GM19328 (cell line): Measurements from ENCODE around the gene ST6GALNAC6.
"Not testable (repeated sequence)": the region's sequence is repeated elsewhere in the genome, so short reads cannot be mapped to it uniquely, and the experiment has no call there.

Source experiments
- ATAC-seq: cut with Tn5 transposase; IDR thresholded peaks from one replicate; pipeline ENCODE4 v1.9.1; 2021; ENCODE audit warnings: mild to moderate bottlenecking, moderate library complexity; ENCODE audit not compliant: unreplicated experiment

The ST6GALNAC6 gene

DNA sequence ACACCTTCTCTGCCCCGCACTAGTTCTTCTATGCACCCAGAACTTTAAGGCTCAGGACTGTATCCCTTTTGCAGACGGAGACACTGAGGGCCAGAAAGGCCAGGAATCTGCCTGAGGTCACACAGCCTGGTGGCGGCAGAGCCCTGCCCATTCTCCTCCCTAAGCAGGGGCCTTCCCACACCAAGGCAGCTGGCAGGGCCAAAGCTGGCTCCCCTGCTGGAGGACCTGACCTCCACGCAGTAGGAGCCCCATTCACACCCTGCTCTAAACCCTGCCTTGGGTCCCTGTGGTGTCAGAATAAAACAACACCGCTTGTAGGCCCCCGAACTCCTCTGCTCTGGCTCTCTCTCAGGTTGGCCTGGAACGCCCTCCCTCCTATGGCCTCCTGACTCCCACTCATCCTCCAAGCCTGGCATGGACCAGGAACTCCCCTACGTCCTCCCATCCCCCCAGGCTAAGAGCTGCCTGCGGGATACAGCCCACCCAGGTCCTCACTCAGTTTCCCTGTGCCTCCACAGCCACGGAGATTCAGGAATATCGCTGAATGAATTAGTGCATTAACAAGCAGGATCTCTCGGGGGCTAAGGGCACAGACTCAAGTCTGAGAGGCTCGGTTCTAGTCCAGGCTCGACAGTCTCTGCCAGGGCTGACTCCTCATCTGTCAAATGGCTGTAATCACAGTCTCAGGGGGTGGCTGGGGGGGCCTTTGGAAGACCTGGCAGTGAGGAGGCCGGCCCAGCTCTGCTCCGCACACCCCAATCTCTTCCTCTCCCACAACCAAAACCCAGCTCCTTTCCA lies 2.8 kb downstream of the ST6GALNAC6 start:
- no peak for ATAC-seq

DNA sequence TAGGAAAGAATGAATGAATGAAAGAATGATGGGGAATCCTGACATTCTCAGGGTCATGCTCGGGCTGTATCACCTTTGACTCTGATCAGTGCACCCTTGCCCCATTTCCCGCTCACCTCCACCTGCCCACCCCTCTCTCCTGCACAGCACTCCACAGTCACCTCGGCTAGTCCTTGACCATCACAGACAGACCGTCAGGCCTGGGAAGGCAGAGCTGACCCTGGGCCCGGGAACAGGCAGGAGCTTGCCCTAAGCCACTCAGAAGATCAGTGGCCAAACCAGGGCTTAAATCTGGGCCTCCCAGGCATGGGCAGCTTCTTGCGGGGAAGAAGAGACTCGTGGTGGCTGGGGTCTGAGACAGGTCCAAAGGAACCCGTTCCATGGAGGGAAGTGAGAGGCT lies 3.6 kb downstream of the ST6GALNAC6 start:
- ATAC-seq, result no peak

GRCh38 chr9:127893392-127893791 lies 6.0 kb downstream of the ST6GALNAC6 start:
- ATAC-seq, result no peak

- ATAC-seq, result no peak
These were observed 6.6 kb downstream of the ST6GALNAC6 start for GRCh38 chr9:127892831-127893230.

- no peak for ATAC-seq
These were observed 9.3 kb downstream of the ST6GALNAC6 start for GRCh38 chr9:127890053-127890452.

GRCh38 chr9:127887792-127888191 lies 11.6 kb downstream of the ST6GALNAC6 start:
- ATAC-seq, result no peak

GRCh38 chr9:127886401-127886972 lies 12.9 kb downstream of the ST6GALNAC6 start:
- no peak for ATAC-seq

DNA sequence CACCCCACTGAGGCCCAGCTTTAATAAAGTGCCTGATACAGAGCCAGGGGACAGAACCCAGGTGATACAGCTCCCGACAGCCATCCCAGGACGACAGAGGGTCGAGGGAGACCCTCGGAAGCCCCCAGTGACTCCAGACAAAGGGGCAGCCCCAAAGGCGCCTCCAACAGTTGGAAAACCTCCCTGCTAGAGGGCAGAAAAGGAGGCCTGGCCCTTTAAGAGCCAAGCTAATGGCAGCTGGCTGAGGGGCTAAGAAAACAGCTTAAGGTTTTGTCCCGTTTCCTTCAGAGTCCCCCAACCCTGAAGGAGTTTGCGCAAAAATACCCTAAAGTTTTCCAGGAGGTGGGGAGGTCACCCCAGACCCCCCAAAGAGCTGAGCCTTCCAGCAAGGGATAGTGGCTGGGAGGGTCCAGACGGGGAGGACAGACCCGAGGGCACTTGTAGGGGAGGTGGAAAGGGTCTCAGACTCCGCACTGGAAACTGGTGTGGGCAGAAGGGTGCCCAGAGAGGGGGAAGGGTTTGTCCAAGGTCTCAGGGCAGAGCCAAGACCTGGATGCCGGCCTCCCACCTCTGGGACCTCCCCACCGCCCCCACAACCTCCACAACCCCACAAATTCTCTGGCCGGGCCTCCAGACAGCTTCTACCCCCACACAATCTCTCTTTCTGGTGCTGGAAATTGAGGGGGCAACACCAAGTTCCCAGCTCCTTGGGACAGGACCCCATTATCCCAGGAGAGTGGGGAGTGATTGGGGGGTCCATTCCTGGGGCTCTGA lies 13.7 kb downstream of the ST6GALNAC6 start:
- no peak for ATAC-seq

GRCh38 chr9:127884976-127885490 lies 14.4 kb downstream of the ST6GALNAC6 start:
- ATAC-seq, result no peak

DNA sequence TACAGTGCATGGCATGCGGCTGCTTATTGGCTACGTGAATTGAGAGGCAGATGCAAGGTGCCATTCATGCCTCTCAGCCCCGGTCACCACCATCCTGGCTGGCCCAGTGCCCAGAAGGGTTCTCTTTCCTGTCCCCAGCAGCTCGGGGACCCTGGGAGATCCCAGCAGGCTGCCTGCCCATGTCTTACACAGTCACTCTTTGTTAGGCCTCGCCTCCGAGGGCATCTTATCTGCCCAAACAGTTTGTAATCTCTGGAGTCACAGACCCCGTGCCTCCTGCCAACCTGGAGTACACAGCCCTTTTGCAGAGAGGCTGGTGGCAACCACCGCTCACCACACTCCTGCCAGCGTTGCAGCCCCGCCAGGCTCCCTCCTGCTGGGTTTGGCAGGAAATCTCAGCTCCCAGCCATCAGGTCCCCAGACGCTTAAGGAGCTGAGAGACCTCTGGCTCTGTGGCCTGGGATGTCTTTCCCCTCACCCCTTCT lies 14.9 kb downstream of the ST6GALNAC6 start:
- ATAC-seq, result no peak

- ATAC-seq, result no peak
These were observed 15.4 kb downstream of the ST6GALNAC6 start for GRCh38 chr9:127883959-127884358.

DNA sequence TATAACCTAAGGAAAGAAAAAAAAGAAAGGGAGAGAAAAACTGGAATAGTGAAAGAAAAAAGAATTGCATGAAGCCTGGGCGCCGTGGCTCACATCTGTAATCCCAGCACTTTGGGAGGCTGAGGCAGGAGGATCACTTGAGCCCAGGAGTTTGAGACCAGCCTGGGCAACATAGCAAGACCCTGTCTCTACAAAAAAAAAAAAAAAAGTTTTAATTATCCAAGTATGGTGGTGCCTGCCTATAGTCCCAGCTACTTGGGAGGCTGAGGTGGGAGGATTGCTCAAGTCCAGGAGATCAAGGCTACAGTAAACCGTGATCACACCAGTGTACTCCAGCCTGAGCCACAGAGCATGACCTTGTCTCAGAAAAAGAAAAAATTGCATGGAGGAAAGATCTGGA lies 17.7 kb downstream of the ST6GALNAC6 start:
- ATAC-seq, result not testable (repeated sequence)

GRCh38 chr9:127880143-127880542 lies 19.3 kb downstream of the ST6GALNAC6 start:
- ATAC-seq, result no peak

- ATAC-seq, result no peak
These were observed 20.6 kb downstream of the ST6GALNAC6 start for GRCh38 chr9:127878652-127879390.

DNA sequence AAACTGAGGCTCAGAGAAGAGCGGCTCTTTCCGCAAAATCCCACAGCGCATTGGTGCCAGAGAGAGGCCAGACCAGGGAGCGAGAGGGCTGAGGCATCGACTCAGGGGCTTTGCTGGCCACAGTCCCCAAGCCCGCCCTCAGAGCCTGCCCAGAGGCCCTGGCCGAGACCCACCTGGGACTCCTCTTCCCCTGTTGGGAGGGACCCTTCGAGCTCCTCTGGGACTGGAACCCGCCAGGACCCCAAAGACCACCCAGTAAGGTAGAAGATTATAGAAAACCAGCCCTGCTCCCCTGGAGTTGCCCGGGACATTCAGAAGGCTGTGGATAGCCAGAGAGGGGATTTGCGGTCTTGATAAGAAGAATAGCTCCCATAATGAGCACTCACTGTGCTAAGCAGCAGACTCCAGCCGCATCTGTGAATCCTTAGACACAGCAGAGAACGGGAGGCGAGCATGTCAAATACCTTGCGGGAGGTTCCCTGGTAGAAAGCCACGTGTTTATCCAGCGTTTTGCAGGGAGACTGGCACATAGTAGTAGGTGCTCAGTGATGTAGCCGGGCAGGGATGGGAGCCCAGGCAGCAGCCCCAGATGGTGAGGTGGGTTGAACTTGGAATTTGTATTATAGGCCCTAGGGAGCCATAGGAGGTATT lies 21.3 kb downstream of the ST6GALNAC6 start:
- ATAC-seq, result no peak

GRCh38 chr9:127877566-127877998 lies 21.8 kb downstream of the ST6GALNAC6 start, which contains the start of gene AK1:
TSS of gene AK1 (minus strand) at chr9:127877675. CDS start at chr9:127874617, 3,058 bp downstream.
- ATAC-seq, result no peak

DNA sequence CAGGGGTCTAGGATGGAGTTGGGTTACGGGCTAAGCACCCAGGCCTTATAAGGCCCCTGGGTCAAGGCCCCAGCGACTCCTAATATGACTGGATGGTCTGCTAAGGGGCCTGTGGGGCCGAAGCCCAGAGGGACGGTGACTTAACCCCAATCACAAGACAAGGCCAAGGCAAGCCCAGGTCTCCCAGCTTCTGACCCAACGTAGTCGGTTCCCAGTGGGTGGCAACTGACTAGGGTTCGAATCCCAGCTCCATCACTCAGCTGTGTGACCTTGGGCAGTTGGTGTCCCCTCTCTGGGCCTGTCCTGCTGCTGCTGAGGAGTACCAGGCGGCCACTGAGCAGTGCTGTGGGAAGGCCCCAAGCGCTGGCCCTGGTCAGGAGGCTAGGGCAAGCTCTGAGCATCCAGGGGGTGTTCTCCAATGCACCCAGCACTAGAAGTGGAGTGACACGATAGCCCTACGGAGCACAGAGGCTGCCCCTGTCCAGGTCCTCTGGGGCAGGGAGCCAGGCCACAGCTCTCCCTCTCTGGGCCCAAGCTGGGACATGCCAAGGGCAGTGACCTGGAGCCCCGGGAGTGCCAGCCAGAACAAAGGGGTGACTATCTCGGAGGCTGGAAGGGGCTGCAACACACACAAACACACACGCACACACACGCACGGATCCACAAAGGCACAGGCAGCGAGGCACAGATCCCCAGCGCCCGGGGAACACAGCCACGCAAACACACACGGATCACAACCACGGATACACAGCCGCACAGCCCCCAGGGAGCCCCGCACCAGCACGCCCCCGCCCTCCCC lies 22.4 kb downstream of the ST6GALNAC6 start:
- no peak for ATAC-seq

GRCh38 chr9:127876026-127876763 lies 23.2 kb downstream of the ST6GALNAC6 start:
- ATAC-seq, result no peak
